8988T (cell line): ENCODE results near the gene SERPINA12.
"Not testable (repeated sequence)": the region's sequence is repeated elsewhere in the genome, so short reads cannot be mapped to it uniquely, and the experiment has no call there.

ENCODE experiments used
- DNase-seq: peaks from one replicate; pipeline ENCODE4 v3.0.0; 2011

The SERPINA12 gene

GRCh38 chr14:94485944-94486841 lies 23.1 kb downstream of the SERPINA12 start:
- DNase-seq: peak; percentile 71

- DNase-seq: no peak
Measured at GRCh38 chr14:94484481-94484880, 24.8 kb downstream of the SERPINA12 start.

- DNase-seq: no peak
Measured at GRCh38 chr14:94483729-94484275, 25.5 kb downstream of the SERPINA12 start.

- DNase-seq: no peak
Measured at GRCh38 chr14:94483071-94483451, 26.2 kb downstream of the SERPINA12 start.

- DNase-seq: not testable (repeated sequence)
Measured at GRCh38 chr14:94482132-94483070, 26.9 kb downstream of the SERPINA12 start.

- DNase-seq: no peak
Measured at GRCh38 chr14:94481468-94482131, 27.7 kb downstream of the SERPINA12 start.

- DNase-seq: no peak
Measured at GRCh38 chr14:94480809-94481208, 28.5 kb downstream of the SERPINA12 start.

GRCh38 chr14:94478420-94478819 lies 30.8 kb downstream of the SERPINA12 start:
- no peak for DNase-seq

GRCh38 chr14:94476023-94476422 lies 33.2 kb downstream of the SERPINA12 start, which contains the start of gene SERPINA9:
Gene SERPINA9 (minus strand): TSS chr14:94476197. CDS start chr14:94469840, 6,357 bp downstream.
- DNase-seq: no peak

GRCh38 chr14:94474581-94475031 lies 34.7 kb downstream of the SERPINA12 start:
- no peak for DNase-seq

- no peak for DNase-seq
Measured at GRCh38 chr14:94473666-94474410, 35.4 kb downstream of the SERPINA12 start.

- no peak for DNase-seq
Measured at GRCh38 chr14:94472842-94473241, 36.4 kb downstream of the SERPINA12 start.

- DNase-seq: no peak
Measured at GRCh38 chr14:94471045-94471444, 38.2 kb downstream of the SERPINA12 start.

GRCh38 chr14:94470311-94470710 lies 39.0 kb downstream of the SERPINA12 start:
- no peak for DNase-seq

- DNase-seq: no peak
Measured at GRCh38 chr14:94469261-94469660, 40.0 kb downstream of the SERPINA12 start.

- DNase-seq: no peak
Measured at GRCh38 chr14:94467728-94468520, 41.3 kb downstream of the SERPINA12 start.

- no peak for DNase-seq
Measured at GRCh38 chr14:94466706-94467370, 42.4 kb downstream of the SERPINA12 start.

- no peak for DNase-seq
Measured at GRCh38 chr14:94465042-94465441, 44.2 kb downstream of the SERPINA12 start.

- no peak for DNase-seq
Measured at GRCh38 chr14:94464290-94464689, 45.0 kb downstream of the SERPINA12 start.
